C4-2B (cell line): ENCODE results near the gene RASA3.

ENCODE experiments used
- H3K27ac ChIP-seq: fragments of 450-650 bp; 2 replicates; pipeline ENCODE4 v1.5.1; 2017
- ZFX ChIP-seq: fragments of 450-650 bp; IDR thresholded peaks from 2 replicates; pipeline ENCODE4 v1.6.1; 2017
- TF ChIP-seq, protein P1 (sequence below): fragments of 450-650 bp; conservative IDR thresholded peaks from 2 replicates; pipeline ENCODE4 v1.5.1; 2017; ENCODE audit warnings: mild to moderate bottlenecking

Gene RASA3

DNA sequence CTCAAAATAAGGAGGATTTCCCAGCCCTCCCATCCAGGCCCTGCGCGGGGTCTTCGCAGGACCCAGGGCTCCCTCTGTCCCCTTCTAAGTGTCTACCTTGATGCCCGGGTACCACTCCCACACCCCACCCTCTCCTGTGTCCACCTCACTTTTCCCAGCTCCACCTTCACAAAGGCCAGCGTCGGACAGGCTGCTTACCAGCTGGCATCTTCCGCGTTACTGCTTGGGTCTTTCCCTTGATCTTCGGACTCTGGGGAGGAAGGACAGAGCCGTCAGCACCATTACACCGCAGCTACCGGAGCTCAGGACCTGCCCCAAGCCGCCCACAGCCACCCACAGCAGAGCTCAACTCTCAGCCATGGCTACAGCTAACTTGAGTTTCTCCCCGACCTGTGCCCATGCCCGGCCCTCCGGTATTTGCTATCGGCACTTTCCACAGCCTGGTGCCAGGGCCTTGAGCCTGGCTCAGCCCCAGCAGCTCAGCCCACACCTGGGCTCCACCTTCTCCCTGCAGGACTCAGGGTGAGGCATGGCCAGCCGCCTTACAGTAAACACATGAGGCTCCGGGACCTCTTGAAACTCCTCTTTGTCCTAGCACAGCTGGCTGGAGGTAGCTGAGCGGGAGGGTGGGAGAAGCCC lies 162.3 kb downstream of the RASA3 start:
- TF ChIP-seq, protein P1, sequence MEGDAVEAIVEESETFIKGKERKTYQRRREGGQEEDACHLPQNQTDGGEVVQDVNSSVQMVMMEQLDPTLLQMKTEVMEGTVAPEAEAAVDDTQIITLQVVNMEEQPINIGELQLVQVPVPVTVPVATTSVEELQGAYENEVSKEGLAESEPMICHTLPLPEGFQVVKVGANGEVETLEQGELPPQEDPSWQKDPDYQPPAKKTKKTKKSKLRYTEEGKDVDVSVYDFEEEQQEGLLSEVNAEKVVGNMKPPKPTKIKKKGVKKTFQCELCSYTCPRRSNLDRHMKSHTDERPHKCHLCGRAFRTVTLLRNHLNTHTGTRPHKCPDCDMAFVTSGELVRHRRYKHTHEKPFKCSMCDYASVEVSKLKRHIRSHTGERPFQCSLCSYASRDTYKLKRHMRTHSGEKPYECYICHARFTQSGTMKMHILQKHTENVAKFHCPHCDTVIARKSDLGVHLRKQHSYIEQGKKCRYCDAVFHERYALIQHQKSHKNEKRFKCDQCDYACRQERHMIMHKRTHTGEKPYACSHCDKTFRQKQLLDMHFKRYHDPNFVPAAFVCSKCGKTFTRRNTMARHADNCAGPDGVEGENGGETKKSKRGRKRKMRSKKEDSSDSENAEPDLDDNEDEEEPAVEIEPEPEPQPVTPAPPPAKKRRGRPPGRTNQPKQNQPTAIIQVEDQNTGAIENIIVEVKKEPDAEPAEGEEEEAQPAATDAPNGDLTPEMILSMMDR: no peak
- no peak for TF ChIP-seq ZFX
- peak overlapping the region; percentile 84 for H3K27ac ChIP-seq

GRCh38 chr13:113969311-113969972 lies 163.0 kb downstream of the RASA3 start:
- TF ChIP-seq ZFX: no peak
- TF ChIP-seq, protein P1: no peak
- peak overlapping the region; percentile 84 for H3K27ac ChIP-seq

GRCh38 chr13:113968463-113969310 lies 163.7 kb downstream of the RASA3 start:
- H3K27ac ChIP-seq: no peak overlapping the region
- TF ChIP-seq, protein P1: no peak
- TF ChIP-seq ZFX: no peak

GRCh38 chr13:113967729-113968462 lies 164.5 kb downstream of the RASA3 start:
- TF ChIP-seq, protein P1: no peak
- TF ChIP-seq ZFX: no peak
- no peak overlapping the region for H3K27ac ChIP-seq

- TF ChIP-seq ZFX: no peak
- TF ChIP-seq, protein P1: no peak
- H3K27ac ChIP-seq: no peak overlapping the region
Observed at GRCh38 chr13:113967206-113967720, 165.2 kb downstream of the RASA3 start.

GRCh38 chr13:113965968-113966884 lies 166.2 kb downstream of the RASA3 start:
- TF ChIP-seq, protein P1: no peak
- no peak for TF ChIP-seq ZFX
- H3K27ac ChIP-seq: no peak overlapping the region
